ENCODE data around the gene MAP4K4. TPM values are rescaled to one million over a fixed set of nuclear protein-coding genes. Genes with fewer than 3 reads are reported as not detected.

MAP4K4 gene
- total and polyA plus RNA-seq, 2 of the 13 experiments (the other 11 are each of a cell fraction or from before 2014, with no cell fraction given) = 105 to 264 TPM

GRCh38 chr2:101731221-101732054 lies 33.9 kb downstream of the MAP4K4 start (continued):
- no peak for TF ChIP-seq ZSCAN30 (CRISPR knock-in tag; IDR thresholded peaks at IDR 0.05)
- 0 out of 2 replicates have a peak, but pooled peaks have one; percentile 42 for TF ChIP-seq CREB1 (IDR thresholded peaks at IDR 0.05)
- no peak for TF ChIP-seq CREB1 (CRISPR knock-in tag; IDR thresholded peaks at IDR 0.05)
- no peak for TF ChIP-seq KDM3A (CRISPR knock-in tag; IDR thresholded peaks at IDR 0.05; ENCODE audit: low read depth)
- no peak for TF ChIP-seq NFATC3 (CRISPR knock-in tag; IDR thresholded peaks at IDR 0.05)
- TF ChIP-seq ZNF30 (CRISPR knock-in tag; IDR thresholded peaks at IDR 0.05) = no peak
- no peak for TF ChIP-seq ZNF260 (CRISPR knock-in tag; IDR thresholded peaks at IDR 0.05; ENCODE audit: borderline replicate concordance, low read depth)
- peak; percentile 70; the same call in 1 of the 2 replicates for TF ChIP-seq PPARG (CRISPR knock-in tag; conservative IDR thresholded peaks at IDR 0.05)
- no peak for TF ChIP-seq YEATS2 (CRISPR knock-in tag; IDR thresholded peaks at IDR 0.05; ENCODE audit: borderline replicate concordance)
- TF ChIP-seq ZNF780A (CRISPR knock-in tag; IDR thresholded peaks at IDR 0.05) = no peak
- TF ChIP-seq KDM6A (CRISPR knock-in tag; IDR thresholded peaks at IDR 0.05; ENCODE audit: low read depth) = peak; percentile 62
- no peak for TF ChIP-seq NPAS2 (CRISPR knock-in tag; IDR thresholded peaks at IDR 0.05; ENCODE audit: borderline replicate concordance)
- no peak for TF ChIP-seq ZNF772 (CRISPR knock-in tag; IDR thresholded peaks at IDR 0.05)
- TF ChIP-seq ZNF136 (CRISPR knock-in tag; IDR thresholded peaks at IDR 0.05; ENCODE audit: low read depth) = no peak
- 0 out of 2 replicates have a peak, but pooled peaks have one; percentile 32 for TF ChIP-seq TMF1 (CRISPR knock-in tag; IDR thresholded peaks at IDR 0.05; ENCODE audit: low read depth)
- no peak for TF ChIP-seq HNRNPLL (IDR thresholded peaks at IDR 0.05; ENCODE audit: low read depth, low read length, poor library complexity, severe bottlenecking)
- TF ChIP-seq IRF2 (CRISPR knock-in tag; IDR thresholded peaks at IDR 0.05) = peak; percentile 81
- no peak for TF ChIP-seq ARNTL (CRISPR knock-in tag; IDR thresholded peaks at IDR 0.05)
- TF ChIP-seq FLYWCH1 (CRISPR knock-in tag; IDR thresholded peaks at IDR 0.05) = no peak
- no peak for TF ChIP-seq NFYC (CRISPR knock-in tag; IDR thresholded peaks at IDR 0.05)
- TF ChIP-seq, protein P1, sequence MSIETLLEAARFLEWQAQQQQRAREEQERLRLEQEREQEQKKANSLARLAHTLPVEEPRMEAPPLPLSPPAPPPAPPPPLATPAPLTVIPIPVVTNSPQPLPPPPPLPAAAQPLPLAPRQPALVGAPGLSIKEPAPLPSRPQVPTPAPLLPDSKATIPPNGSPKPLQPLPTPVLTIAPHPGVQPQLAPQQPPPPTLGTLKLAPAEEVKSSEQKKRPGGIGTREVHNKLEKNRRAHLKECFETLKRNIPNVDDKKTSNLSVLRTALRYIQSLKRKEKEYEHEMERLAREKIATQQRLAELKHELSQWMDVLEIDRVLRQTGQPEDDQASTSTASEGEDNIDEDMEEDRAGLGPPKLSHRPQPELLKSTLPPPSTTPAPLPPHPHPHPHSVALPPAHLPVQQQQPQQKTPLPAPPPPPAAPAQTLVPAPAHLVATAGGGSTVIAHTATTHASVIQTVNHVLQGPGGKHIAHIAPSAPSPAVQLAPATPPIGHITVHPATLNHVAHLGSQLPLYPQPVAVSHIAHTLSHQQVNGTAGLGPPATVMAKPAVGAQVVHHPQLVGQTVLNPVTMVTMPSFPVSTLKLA (IDR thresholded peaks at IDR 0.05) = peak; percentile 25; the same call in 1 of the 2 replicates
- no peak for TF ChIP-seq PLSCR1 (CRISPR knock-in tag; IDR thresholded peaks at IDR 0.05; ENCODE audit: borderline replicate concordance)
- no peak for TF ChIP-seq AKAP8 (CRISPR knock-in tag; IDR thresholded peaks at IDR 0.05)
- TF ChIP-seq STAG1 (CRISPR knock-in tag; IDR thresholded peaks at IDR 0.05) = peak; percentile 23; the same call in 1 of the 2 replicates
- TF ChIP-seq SP140L (CRISPR knock-in tag; IDR thresholded peaks at IDR 0.05; ENCODE audit: borderline replicate concordance) = no peak
- TF ChIP-seq RFX3 (CRISPR knock-in tag; IDR thresholded peaks at IDR 0.05) = no peak
- peak; percentile 56 for TF ChIP-seq ESRRA (CRISPR knock-in tag; IDR thresholded peaks at IDR 0.05; ENCODE audit: low read depth)
- TF ChIP-seq HMG20A (CRISPR knock-in tag; IDR thresholded peaks at IDR 0.05; ENCODE audit: borderline replicate concordance) = peak; percentile 72; the same call in 1 of the 2 replicates
- no peak for TF ChIP-seq AHR (CRISPR knock-in tag; IDR thresholded peaks at IDR 0.05)
- TF ChIP-seq PTBP1 (IDR thresholded peaks at IDR 0.05; ENCODE audit: low read depth, low read length, poor library complexity, severe bottlenecking) = no peak
